ENCODE measurements around the gene NXPH1. TPM values are rescaled to one million over a fixed set of nuclear protein-coding genes. Genes with fewer than 3 reads are reported as not detected.

The NXPH1 gene
- total RNA-seq, 1 experiment from 2014 or later, result not detected

DNA sequence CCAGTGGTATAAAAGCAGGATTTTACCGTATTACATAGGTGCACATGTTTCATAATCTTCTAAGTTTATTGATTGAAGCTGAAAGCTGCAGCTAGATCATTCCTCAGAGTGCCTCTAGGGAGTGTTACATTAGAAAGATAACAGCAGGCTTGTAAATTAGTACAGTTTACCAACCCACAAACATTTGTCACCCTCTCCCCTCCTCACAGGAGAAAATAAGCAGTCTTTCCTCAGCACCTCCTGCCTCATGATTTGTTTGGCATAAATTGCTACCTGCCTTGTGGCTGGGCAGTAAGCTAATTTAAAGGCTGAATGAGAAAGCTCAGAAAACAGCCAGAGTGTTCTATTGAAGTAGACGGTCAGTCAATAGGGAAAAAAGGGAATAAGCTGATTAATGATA lies 74.2 kb downstream of the NXPH1 start:
- CTCF ChIA-PET, result no interaction called here
- BruUV-seq (replicated peaks), result no TSS peak

DNA sequence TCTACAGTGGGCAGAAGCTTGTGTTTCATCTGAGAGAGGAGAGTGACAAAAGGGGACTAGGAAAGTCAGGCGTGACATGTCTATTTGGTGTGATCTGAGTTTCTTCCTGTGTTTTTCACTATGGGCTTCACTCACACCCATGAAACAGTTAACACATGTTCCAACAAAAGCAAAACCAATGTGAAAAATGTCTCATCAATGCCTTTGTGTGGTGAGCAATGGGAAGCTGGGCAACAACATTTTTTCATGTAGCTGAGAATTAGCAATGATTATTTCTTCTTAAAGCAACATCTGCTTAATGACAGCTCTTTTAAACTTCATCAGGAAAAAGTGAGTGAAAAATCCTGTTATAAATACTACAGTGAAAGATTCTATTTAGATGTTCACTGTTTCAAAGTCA lies 76.2 kb downstream of the NXPH1 start:
- Histone ChIP-seq H3K4me1 (ENCODE audit: insufficient read depth, low read length, poor library complexity, severe bottlenecking) (no peaks in the 10 kb centered on the region), H3K4me3 (ENCODE audit: low read depth, low read length, poor library complexity, severe bottlenecking) (no peak overlapping the region), H3K27me3 (replicated peaks; ENCODE audit: insufficient read depth, low read depth, low read length, poor library complexity) (no peaks in the 10 kb centered on the region), H3K27ac (ENCODE audit: low read depth, low read length, poor library complexity, severe bottlenecking) (no peak overlapping the region), H3K9me3 (ENCODE audit: low read depth, low read length, poor library complexity, severe bottlenecking) (no peaks in the 10 kb centered on the region), H3K36me3 (ENCODE audit: insufficient read depth, low read length, poor library complexity, severe bottlenecking) (no peaks in the 10 kb centered on the region)
- intact Hi-C loops (cut with micrococcal nuclease; ENCODE audit: unreplicated experiment), result no loop called here
- ChIA-PET CTCF (no interaction called here), POLR2A (ENCODE audit: low non-redundant PET) (no interaction called here)
- no peak for DNase-seq (ENCODE audit: low spot score)
- BruUV-seq (replicated peaks), result no TSS peak
- TF ChIP-seq, protein P1, sequence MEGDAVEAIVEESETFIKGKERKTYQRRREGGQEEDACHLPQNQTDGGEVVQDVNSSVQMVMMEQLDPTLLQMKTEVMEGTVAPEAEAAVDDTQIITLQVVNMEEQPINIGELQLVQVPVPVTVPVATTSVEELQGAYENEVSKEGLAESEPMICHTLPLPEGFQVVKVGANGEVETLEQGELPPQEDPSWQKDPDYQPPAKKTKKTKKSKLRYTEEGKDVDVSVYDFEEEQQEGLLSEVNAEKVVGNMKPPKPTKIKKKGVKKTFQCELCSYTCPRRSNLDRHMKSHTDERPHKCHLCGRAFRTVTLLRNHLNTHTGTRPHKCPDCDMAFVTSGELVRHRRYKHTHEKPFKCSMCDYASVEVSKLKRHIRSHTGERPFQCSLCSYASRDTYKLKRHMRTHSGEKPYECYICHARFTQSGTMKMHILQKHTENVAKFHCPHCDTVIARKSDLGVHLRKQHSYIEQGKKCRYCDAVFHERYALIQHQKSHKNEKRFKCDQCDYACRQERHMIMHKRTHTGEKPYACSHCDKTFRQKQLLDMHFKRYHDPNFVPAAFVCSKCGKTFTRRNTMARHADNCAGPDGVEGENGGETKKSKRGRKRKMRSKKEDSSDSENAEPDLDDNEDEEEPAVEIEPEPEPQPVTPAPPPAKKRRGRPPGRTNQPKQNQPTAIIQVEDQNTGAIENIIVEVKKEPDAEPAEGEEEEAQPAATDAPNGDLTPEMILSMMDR (conservative IDR thresholded peaks at IDR 0.05; ENCODE audit: low read depth, low read length), result no peak
- no peak for TF ChIP-seq EZH2 (IDR thresholded peaks at IDR 0.05; ENCODE audit: borderline replicate concordance, low read depth, low read length, poor library complexity, severe bottlenecking)

More for the DNA sequence above, 74.2 kb downstream of the NXPH1 start:
- intact Hi-C loops (cut with micrococcal nuclease; ENCODE audit: unreplicated experiment), result no loop called here
- Histone ChIP-seq H3K9me3 (ENCODE audit: low read depth, low read length, poor library complexity, severe bottlenecking) (no peaks in the 10 kb centered on the region), H3K4me1 (ENCODE audit: insufficient read depth, low read length, poor library complexity, severe bottlenecking) (no peaks in the 10 kb centered on the region), H3K27me3 (replicated peaks; ENCODE audit: insufficient read depth, low read depth, low read length, poor library complexity) (no peaks in the 10 kb centered on the region), H3K4me3 (ENCODE audit: low read depth, low read length, poor library complexity, severe bottlenecking) (no peak overlapping the region), H3K27ac (ENCODE audit: low read depth, low read length, poor library complexity, severe bottlenecking) (no peak overlapping the region), H3K36me3 (ENCODE audit: insufficient read depth, low read length, poor library complexity, severe bottlenecking) (no peaks in the 10 kb centered on the region)
- no peak for DNase-seq (ENCODE audit: low spot score)
- TF ChIP-seq EZH2 (IDR thresholded peaks at IDR 0.05; ENCODE audit: borderline replicate concordance, low read depth, low read length, poor library complexity, severe bottlenecking), result no peak
- TF ChIP-seq, protein P1 (conservative IDR thresholded peaks at IDR 0.05; ENCODE audit: low read depth, low read length), result no peak
- POLR2A ChIA-PET (ENCODE audit: low non-redundant PET), result no interaction called here

- peaks cover 6% of the 10 kb centered on the region for H3K27me3 ChIP-seq (replicated peaks; ENCODE audit: insufficient read depth, low read depth, low read length, poor library complexity)
- ChIA-PET POLR2A (ENCODE audit: low non-redundant PET) (no interaction called here), CTCF (no interaction called here)
- DNase-seq (ENCODE audit: low spot score), result no peak
- no peak for TF ChIP-seq EZH2 (IDR thresholded peaks at IDR 0.05; ENCODE audit: borderline replicate concordance, low read depth, low read length, poor library complexity, severe bottlenecking)
- TF ChIP-seq, protein P1 (conservative IDR thresholded peaks at IDR 0.05; ENCODE audit: low read depth, low read length), result no peak
- no peak overlapping the region for H3K27ac ChIP-seq (ENCODE audit: low read depth, low read length, poor library complexity, severe bottlenecking)
- intact Hi-C loops (cut with micrococcal nuclease; ENCODE audit: unreplicated experiment), result no loop called here
- no TSS peak for BruUV-seq (replicated peaks)
- H3K9me3 ChIP-seq (ENCODE audit: low read depth, low read length, poor library complexity, severe bottlenecking), result no peaks in the 10 kb centered on the region
- no peak overlapping the region for H3K4me3 ChIP-seq (ENCODE audit: low read depth, low read length, poor library complexity, severe bottlenecking)
- H3K36me3 ChIP-seq (ENCODE audit: insufficient read depth, low read length, poor library complexity, severe bottlenecking), result no peaks in the 10 kb centered on the region
- H3K4me1 ChIP-seq (ENCODE audit: insufficient read depth, low read length, poor library complexity, severe bottlenecking), result no peaks in the 10 kb centered on the region
Measured at GRCh38 chr7:8511855-8512254, 78.4 kb downstream of the NXPH1 start.

Measured in A673 (cell line).